Parathyroid adenoma (tissue), 2 donors: ENCODE data around the gene ITGB7.

Source experiments
- H2AFZ ChIP-seq: fragments of 300-600 bp; sonication (generic); one replicate; pipeline ENCODE4 v1.7.0; 2017; ENCODE audit warnings: antibody characterized with exemption, mild to moderate bottlenecking
- H3K27ac ChIP-seq: fragments of 300-600 bp; sonication (generic); one replicate; pipeline ENCODE4 v1.7.0; 2017
- H3K27me3 ChIP-seq: fragments of 300-600 bp; sonication (generic); one replicate; pipeline ENCODE4 v1.7.0; 2017; ENCODE audit warnings: low read length; ENCODE audit not compliant: control insufficient read depth, insufficient read depth
- H3K36me3 ChIP-seq: fragments of 300-600 bp; sonication (generic); one replicate; pipeline ENCODE4 v1.7.0; 2017; ENCODE audit warnings: low read length; ENCODE audit not compliant: control insufficient read depth, insufficient read depth
- H3K4me1 ChIP-seq: fragments of 300-600 bp; sonication (generic); one replicate; pipeline ENCODE4 v1.7.0; 2017; ENCODE audit warnings: control low read depth
- H3K4me2 ChIP-seq: fragments of 300-600 bp; sonication (generic); one replicate; pipeline ENCODE4 v1.7.0; 2017; ENCODE audit warnings: low read length
- H3K4me3 ChIP-seq: fragments of 300-600 bp; sonication (generic); one replicate; pipeline ENCODE4 v1.7.0; 2017; ENCODE audit warnings: low read depth, low read length
- H3K79me2 ChIP-seq: fragments of 300-600 bp; sonication (generic); one replicate; pipeline ENCODE4 v1.7.0; 2017; ENCODE audit warnings: control low read depth
- H3K9ac ChIP-seq: fragments of 300-600 bp; sonication (generic); one replicate; pipeline ENCODE4 v1.7.0; 2017; ENCODE audit warnings: mild to moderate bottlenecking
- H3K9me3 ChIP-seq: fragments of 300-600 bp; sonication (generic); one replicate; pipeline ENCODE4 v1.7.0; 2017; ENCODE audit warnings: low read length; ENCODE audit not compliant: control insufficient read depth
- CTCF ChIP-seq: fragments of 300-600 bp; sonication (generic); IDR thresholded peaks from one replicate; pipeline ENCODE4 v1.7.0; 2017; ENCODE audit warnings: antibody characterized with exemption, mild to moderate bottlenecking
- donor health status: primary hyperparathyroidism.

ITGB7 gene

GRCh38 chr12:53224897-53225634, 18.0 kb upstream of the ITGB7 start:
- TF ChIP-seq CTCF = no peak
- Histone ChIP-seq H3K27me3 (no peaks in the 10 kb centered on the region), H3K9ac (no peak overlapping the region)

GRCh38 chr12:53224061-53224896, 17.2 kb upstream of the ITGB7 start:
- TF ChIP-seq CTCF = no peak
- no peak overlapping the region for H3K27ac ChIP-seq
- no peaks in the 10 kb centered on the region for H3K27me3 ChIP-seq
- no peak overlapping the region for H3K4me2 ChIP-seq
- H3K4me3 ChIP-seq = no peak overlapping the region
- H3K36me3 ChIP-seq = no peaks in the 10 kb centered on the region
- H3K4me1 ChIP-seq = peaks cover 12% of the 10 kb centered on the region
- no peaks in the 10 kb centered on the region for H3K9me3 ChIP-seq
- no peaks in the 10 kb centered on the region for H3K79me2 ChIP-seq
- H2AFZ ChIP-seq = no peak overlapping the region
- no peak overlapping the region for H3K9ac ChIP-seq

More at GRCh38 chr12:53224897-53225634, 18.0 kb upstream of the ITGB7 start:
- H3K4me3 ChIP-seq = no peak overlapping the region
- H3K4me1 ChIP-seq = peaks cover 12% of the 10 kb centered on the region
- H3K36me3 ChIP-seq = no peaks in the 10 kb centered on the region
- no peak overlapping the region for H3K4me2 ChIP-seq
- H3K79me2 ChIP-seq = no peaks in the 10 kb centered on the region
- no peaks in the 10 kb centered on the region for H3K9me3 ChIP-seq
- no peak overlapping the region for H3K27ac ChIP-seq
- H2AFZ ChIP-seq = no peak overlapping the region

GRCh38 chr12:53223389-53224060, 16.5 kb upstream of the ITGB7 start:
- no peaks in the 10 kb centered on the region for H3K9me3 ChIP-seq
- no peak overlapping the region for H3K27ac ChIP-seq
- no peaks in the 10 kb centered on the region for H3K27me3 ChIP-seq
- H3K4me2 ChIP-seq = no peak overlapping the region
- no peak for TF ChIP-seq CTCF
- H3K4me3 ChIP-seq = no peak overlapping the region
- peaks cover 12% of the 10 kb centered on the region for H3K4me1 ChIP-seq
- no peaks in the 10 kb centered on the region for H3K79me2 ChIP-seq
- peak overlapping the region; percentile 47 for H2AFZ ChIP-seq
- H3K36me3 ChIP-seq = no peaks in the 10 kb centered on the region
- H3K9ac ChIP-seq = no peak overlapping the region

GRCh38 chr12:53222806-53223261, 15.8 kb upstream of the ITGB7 start:
- peaks cover 12% of the 10 kb centered on the region for H3K4me1 ChIP-seq
- no peak overlapping the region for H3K4me3 ChIP-seq

More at GRCh38 chr12:53222806-53223261, 15.8 kb upstream of the ITGB7 start:
- H3K79me2 ChIP-seq = no peaks in the 10 kb centered on the region
- H3K9me3 ChIP-seq = no peaks in the 10 kb centered on the region
- no peak overlapping the region for H3K4me2 ChIP-seq
- no peak overlapping the region for H3K9ac ChIP-seq
- no peak for TF ChIP-seq CTCF
- H3K36me3 ChIP-seq = no peaks in the 10 kb centered on the region
- H3K27ac ChIP-seq = no peak overlapping the region
- no peak overlapping the region for H2AFZ ChIP-seq
- H3K27me3 ChIP-seq = no peaks in the 10 kb centered on the region
